GM19468 (cell line): ENCODE measurements around the gene LARGE2.

Experiments used
- ATAC-seq: cut with Tn5 transposase; IDR thresholded peaks from one replicate; pipeline ENCODE4 v1.9.1; 2021; ENCODE audit warnings: mild to moderate bottlenecking, moderate library complexity, moderate number of reproducible peaks; ENCODE audit not compliant: unreplicated experiment; ENCODE audit errors: extremely low read depth

LARGE2 gene

GRCh38 chr11:45927684-45928413 lies 5.4 kb downstream of the LARGE2 start:
- no peak for ATAC-seq

GRCh38 chr11:45928535-45929215 lies 6.2 kb downstream of the LARGE2 start:
- no peak for ATAC-seq

- ATAC-seq: no peak
Measured at GRCh38 chr11:45929486-45930030, 7.1 kb downstream of the LARGE2 start.

GRCh38 chr11:45930031-45930794 lies 7.8 kb downstream of the LARGE2 start:
- peak; percentile 98 for ATAC-seq

- no peak for ATAC-seq
Measured at GRCh38 chr11:45930951-45931570, 8.6 kb downstream of the LARGE2 start.

GRCh38 chr11:45931739-45932138 lies 9.3 kb downstream of the LARGE2 start:
- ATAC-seq: no peak

- ATAC-seq: no peak
Measured at GRCh38 chr11:45932217-45932616, 9.8 kb downstream of the LARGE2 start.

GRCh38 chr11:45933131-45933831 lies 10.8 kb downstream of the LARGE2 start:
- ATAC-seq: no peak

- ATAC-seq: no peak
Measured at GRCh38 chr11:45933846-45934579, 11.6 kb downstream of the LARGE2 start.

- no peak for ATAC-seq
Measured at GRCh38 chr11:45934580-45935318, 12.3 kb downstream of the LARGE2 start.

GRCh38 chr11:45935349-45936064 lies 13.1 kb downstream of the LARGE2 start:
- no peak for ATAC-seq

- ATAC-seq: no peak
Measured at GRCh38 chr11:45936511-45937054, 14.1 kb downstream of the LARGE2 start.

- no peak for ATAC-seq
Measured at GRCh38 chr11:45937916-45938315, 15.5 kb downstream of the LARGE2 start.

- ATAC-seq: no peak
Measured at GRCh38 chr11:45939836-45940235, 17.4 kb downstream of the LARGE2 start.

GRCh38 chr11:45941285-45941684 lies 18.8 kb downstream of the LARGE2 start:
- no peak for ATAC-seq

- ATAC-seq: no peak
Measured at GRCh38 chr11:45942381-45942780, 19.9 kb downstream of the LARGE2 start.

- no peak for ATAC-seq
Measured at GRCh38 chr11:45945397-45945999, 23.0 kb downstream of the LARGE2 start.
